OCI-LY7 (cell line): ENCODE measurements around the gene ERFE. TPM values are rescaled to one million over a fixed set of nuclear protein-coding genes. Genes with fewer than 3 reads are reported as not detected.

Experiments
- BruUV-seq: library from RNA; stranded (reverse); fragments of 400-500 nt; replicated peaks from 2 replicates; lab custom pipeline; 2021; lab: Mats Ljungman, UMichigan
- CTCF ChIA-PET: fragments of 300-600 bp; sonication (Branson Sonifier 250); formaldehyde crosslinking; loops from one replicate; lab custom pipeline; 2022; ENCODE audit warnings: antibody characterized with exemption; ENCODE audit not compliant: unreplicated experiment; lab: Charles Lee
- POLR2A ChIA-PET: fragments of 300-600 bp; sonication (Branson Sonifier 250); formaldehyde crosslinking; loops from one replicate; lab custom pipeline; 2022; ENCODE audit warnings: antibody characterized with exemption; lab: Charles Lee
- DNase-seq: peaks from one replicate; pipeline ENCODE4 v3.0.0-alpha.2; 2015; ENCODE audit warnings: low spot score
- H2AFZ ChIP-seq: fragments of 200-600 bp; sonication (generic), shearing (Covaris generic); 2 replicates; pipeline ENCODE4 v1.6.1; 2014; ENCODE audit warnings: mild to moderate bottlenecking, antibody characterized with exemption, low read length, moderate library complexity
- H3K27ac ChIP-seq: fragments of 200-600 bp; sonication (generic); 2 replicates; pipeline ENCODE4 v1.5.1; 2014; ENCODE audit warnings: mixed run types, low read depth, mild to moderate bottlenecking, moderate library complexity, low read length, inconsistent platforms; ENCODE audit not compliant: poor library complexity, severe bottlenecking
- H3K36me3 ChIP-seq: fragments of 200-600 bp; sonication (generic); 2 replicates; pipeline ENCODE4 v1.6.1; 2014; ENCODE audit warnings: mild to moderate bottlenecking, antibody characterized with exemption, low read length, moderate library complexity, mixed read lengths; ENCODE audit not compliant: insufficient read depth
- H3K4me1 ChIP-seq: fragments of 200-600 bp; sonication (generic); 2 replicates; pipeline ENCODE4 v1.5.1; 2014; ENCODE audit warnings: mild to moderate bottlenecking, low read length; ENCODE audit not compliant: insufficient read depth, poor library complexity, severe bottlenecking
- H3K4me2 ChIP-seq: fragments of 200-600 bp; sonication (generic); 2 replicates; pipeline ENCODE4 v1.6.1; 2014; ENCODE audit warnings: mild to moderate bottlenecking, low read length
- H3K4me3 ChIP-seq: fragments of 200-600 bp; sonication (generic); 2 replicates; pipeline ENCODE4 v1.5.1; 2014; ENCODE audit warnings: mild to moderate bottlenecking, low read depth, low read length; ENCODE audit not compliant: poor library complexity, severe bottlenecking
- H3K79me2 ChIP-seq: fragments of 200-600 bp; sonication (generic); 2 replicates; pipeline ENCODE4 v1.6.1; 2016; ENCODE audit warnings: low read depth, mild to moderate bottlenecking, low read length, moderate library complexity, mixed read lengths; ENCODE audit not compliant: insufficient read depth
- H3K9me2 ChIP-seq: fragments of 200-600 bp; sonication (generic); 2 replicates; pipeline ENCODE4 v1.6.1; 2016; ENCODE audit warnings: mild to moderate bottlenecking, low read length, mixed read lengths; ENCODE audit not compliant: insufficient read depth
- H3K9me3 ChIP-seq: fragments of 200-600 bp; sonication (generic); 2 replicates; pipeline ENCODE4 v1.6.1; 2014; ENCODE audit warnings: mild to moderate bottlenecking, mixed run types, low read length, mixed read lengths
- H4K20me1 ChIP-seq: fragments of 200-600 bp; sonication (generic); 2 replicates; pipeline ENCODE4 v1.6.1; 2014; ENCODE audit warnings: mild to moderate bottlenecking, antibody characterized with exemption, low read length, moderate library complexity, mixed read lengths; ENCODE audit not compliant: insufficient read depth
- EZH2phosphoT487 ChIP-seq: fragments of 200-600 bp; sonication (generic); IDR thresholded peaks from 2 replicates; pipeline ENCODE4 v1.6.1; 2018; ENCODE audit warnings: low read depth, borderline replicate concordance, mild to moderate bottlenecking, mixed run types, antibody characterized with exemption, low read length, moderate library complexity, mixed read lengths
- intact Hi-C: fragments of 100-400 bp; cut with micrococcal nuclease; formaldehyde crosslinking; loops from one replicate; pipeline ENCODE4 v1.10.0; 2022; ENCODE audit not compliant: unreplicated experiment
- total RNA-seq, 2 experiments: library from RNA; depleted of rRNA in 1 of 2; stranded (reverse); fragments of >200 nt in 1 of 2; shearing (Covaris generic) in 1 of 2; gene quantifications; 2 replicates each; pipeline ENCODE4 v1.2.3, GENCODE V29; 2014 to 2022
- TF ChIP-seq, protein P1 (sequence below): fragments of 200-600 bp; sonication (generic); conservative IDR thresholded peaks from 2 replicates; pipeline ENCODE4 v1.5.1; 2014; ENCODE audit warnings: mild to moderate bottlenecking, antibody characterized with exemption, low read length, moderate library complexity, mixed read lengths

ERFE gene
- total RNA-seq, 2 experiments from 2014 or later = 8.2 to 10.2 TPM

DNA sequence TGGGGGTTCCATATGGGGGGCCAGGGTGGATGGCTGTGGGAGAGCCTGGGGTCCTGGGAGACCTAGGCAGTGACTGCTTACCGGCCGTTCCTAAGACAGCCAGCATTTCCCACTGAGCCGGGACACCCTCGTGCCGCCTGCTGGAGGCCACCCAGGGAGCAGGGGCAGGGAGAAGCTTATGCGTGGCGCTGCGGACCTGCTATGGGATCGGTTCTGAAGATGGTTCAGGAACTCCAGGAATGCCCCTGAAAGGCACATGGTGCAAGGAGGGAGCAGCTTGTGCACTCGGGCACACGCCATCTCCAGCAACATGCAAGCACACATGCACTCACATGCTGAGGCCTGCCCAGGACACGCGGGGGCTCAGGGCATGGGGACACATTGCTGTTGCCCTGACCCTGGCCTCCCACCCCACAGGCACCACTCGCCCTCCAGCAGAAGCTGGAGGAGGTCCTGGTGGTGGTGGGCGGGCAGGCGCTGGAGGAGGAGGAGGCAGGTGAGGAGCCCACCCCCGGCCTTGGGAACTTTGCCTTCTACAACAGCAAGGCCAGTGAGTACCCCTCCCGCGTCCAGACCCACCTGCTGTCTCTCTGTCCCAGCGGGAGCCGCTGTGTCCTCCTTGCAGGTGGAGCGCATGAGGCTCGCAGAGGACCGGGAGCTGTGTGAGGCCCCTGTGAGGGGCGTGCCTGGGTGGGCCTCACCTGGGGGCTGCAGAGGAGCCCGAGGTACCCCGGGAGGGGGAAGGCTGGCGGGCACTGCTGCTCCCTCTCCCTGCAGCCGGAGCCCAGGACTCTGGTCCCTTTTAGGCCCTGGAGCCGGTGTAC is 16.2 kb upstream of the ERFE start:
- ChIA-PET POLR2A (interaction anchor here (0.6 to 1.2 kb wide), 2 partner anchors 34 to 1354 kb away, joined by 3 to 4 read pairs; no protein-coding TSS in a partner anchor), CTCF (no interaction called here)
- TF ChIP-seq, protein P1, sequence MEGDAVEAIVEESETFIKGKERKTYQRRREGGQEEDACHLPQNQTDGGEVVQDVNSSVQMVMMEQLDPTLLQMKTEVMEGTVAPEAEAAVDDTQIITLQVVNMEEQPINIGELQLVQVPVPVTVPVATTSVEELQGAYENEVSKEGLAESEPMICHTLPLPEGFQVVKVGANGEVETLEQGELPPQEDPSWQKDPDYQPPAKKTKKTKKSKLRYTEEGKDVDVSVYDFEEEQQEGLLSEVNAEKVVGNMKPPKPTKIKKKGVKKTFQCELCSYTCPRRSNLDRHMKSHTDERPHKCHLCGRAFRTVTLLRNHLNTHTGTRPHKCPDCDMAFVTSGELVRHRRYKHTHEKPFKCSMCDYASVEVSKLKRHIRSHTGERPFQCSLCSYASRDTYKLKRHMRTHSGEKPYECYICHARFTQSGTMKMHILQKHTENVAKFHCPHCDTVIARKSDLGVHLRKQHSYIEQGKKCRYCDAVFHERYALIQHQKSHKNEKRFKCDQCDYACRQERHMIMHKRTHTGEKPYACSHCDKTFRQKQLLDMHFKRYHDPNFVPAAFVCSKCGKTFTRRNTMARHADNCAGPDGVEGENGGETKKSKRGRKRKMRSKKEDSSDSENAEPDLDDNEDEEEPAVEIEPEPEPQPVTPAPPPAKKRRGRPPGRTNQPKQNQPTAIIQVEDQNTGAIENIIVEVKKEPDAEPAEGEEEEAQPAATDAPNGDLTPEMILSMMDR = no peak
- no peak for TF ChIP-seq EZH2phosphoT487
- DNase-seq = no peak
- Histone ChIP-seq H3K9me3 (no peaks in the 10 kb centered on the region), H3K4me1 (peaks cover 22% of the 10 kb centered on the region), H3K4me2 (no peak overlapping the region), H4K20me1 (no peaks in the 10 kb centered on the region), H3K36me3 (no peaks in the 10 kb centered on the region), H2AFZ (no peak overlapping the region), H3K4me3 (no peak overlapping the region), H3K27ac (no peak overlapping the region), H3K9me2 (no peaks in the 10 kb centered on the region), H3K79me2 (no peaks in the 10 kb centered on the region)
- BruUV-seq = no TSS peak
- intact Hi-C loops = no loop called here

DNA sequence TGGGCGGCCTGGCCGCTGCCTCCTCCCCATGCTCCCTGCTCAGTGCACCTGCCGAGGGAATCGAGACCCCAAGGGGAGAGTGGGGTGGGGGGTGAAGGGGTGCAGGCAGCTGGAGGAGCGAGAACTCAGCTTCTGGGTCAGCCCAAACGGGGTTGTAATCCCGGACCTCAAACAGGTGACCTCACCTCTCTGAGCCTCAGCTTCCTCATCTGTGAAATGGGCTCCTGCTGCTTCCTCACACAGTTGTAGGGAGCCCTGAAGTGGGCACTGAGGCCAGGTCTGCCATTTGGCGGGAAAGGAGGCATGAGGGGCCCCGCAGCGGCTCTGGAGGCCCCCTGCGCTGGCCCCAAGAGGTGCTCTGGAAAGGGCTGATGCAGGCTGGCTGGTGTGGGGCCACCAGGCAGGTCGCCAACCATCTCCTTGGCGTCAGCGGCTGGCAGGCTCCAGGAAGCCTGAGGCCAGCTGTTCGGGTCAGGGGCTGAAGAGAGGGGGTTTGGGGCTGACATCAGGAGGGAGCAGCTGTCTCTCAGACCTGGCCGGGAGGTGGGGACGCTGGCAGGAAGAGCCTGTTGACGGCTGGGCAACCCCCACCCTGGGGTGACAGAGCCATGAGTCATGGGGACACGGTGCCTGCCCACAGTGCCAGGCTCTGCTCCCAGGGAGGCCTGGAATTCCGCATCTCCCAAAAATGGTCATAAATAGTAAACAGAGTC is 15.4 kb upstream of the ERFE start:
- no peaks in the 10 kb centered on the region for H3K9me2 ChIP-seq
- H4K20me1 ChIP-seq = no peaks in the 10 kb centered on the region
- H3K36me3 ChIP-seq = no peaks in the 10 kb centered on the region
- CTCF ChIA-PET = no interaction called here
- H2AFZ ChIP-seq = no peak overlapping the region
- H3K4me3 ChIP-seq = no peak overlapping the region
- no peak for DNase-seq
- no peak overlapping the region for H3K4me2 ChIP-seq
- no peaks in the 10 kb centered on the region for H3K9me3 ChIP-seq
- TF ChIP-seq, protein P1 = no peak
- no peak for TF ChIP-seq EZH2phosphoT487
- no peaks in the 10 kb centered on the region for H3K79me2 ChIP-seq
- peaks cover 17% of the 10 kb centered on the region for H3K4me1 ChIP-seq
- H3K27ac ChIP-seq = no peak overlapping the region
- POLR2A ChIA-PET = no interaction called here
- intact Hi-C loops = no loop called here
- no TSS peak for BruUV-seq
